Measurements from ENCODE around the gene KIF6.

DNA sequence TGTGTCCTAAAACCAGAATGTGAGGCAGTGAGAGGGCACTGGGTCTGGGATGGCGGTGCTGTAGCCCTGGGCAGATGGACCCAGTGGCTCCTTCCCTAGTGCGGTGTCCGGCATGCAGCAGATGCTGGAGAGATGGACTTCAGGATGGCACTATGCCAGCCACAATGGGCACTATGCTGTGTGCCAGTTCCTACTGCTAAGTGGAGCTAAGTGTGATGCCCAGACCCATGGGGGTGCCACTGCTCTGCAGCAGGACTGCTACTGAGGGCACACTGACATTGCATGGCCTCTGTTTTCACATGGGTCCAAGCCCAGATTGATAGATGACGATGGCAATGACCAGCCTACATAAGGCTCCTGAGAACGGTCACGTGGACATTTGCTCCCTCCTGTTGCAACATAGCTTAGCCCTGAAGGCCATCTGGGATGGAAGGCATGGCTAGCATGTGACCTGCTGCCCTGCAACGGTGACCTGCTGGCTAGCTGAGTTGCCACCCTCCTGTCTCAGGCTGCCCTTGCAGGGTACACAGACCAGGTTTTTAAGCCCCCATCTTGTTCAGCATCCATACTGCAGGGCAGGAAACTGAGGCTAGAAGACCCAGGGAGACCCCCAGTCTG lies 371.4 kb downstream of the KIF6 start:
- TF ChIP-seq, protein P1, sequence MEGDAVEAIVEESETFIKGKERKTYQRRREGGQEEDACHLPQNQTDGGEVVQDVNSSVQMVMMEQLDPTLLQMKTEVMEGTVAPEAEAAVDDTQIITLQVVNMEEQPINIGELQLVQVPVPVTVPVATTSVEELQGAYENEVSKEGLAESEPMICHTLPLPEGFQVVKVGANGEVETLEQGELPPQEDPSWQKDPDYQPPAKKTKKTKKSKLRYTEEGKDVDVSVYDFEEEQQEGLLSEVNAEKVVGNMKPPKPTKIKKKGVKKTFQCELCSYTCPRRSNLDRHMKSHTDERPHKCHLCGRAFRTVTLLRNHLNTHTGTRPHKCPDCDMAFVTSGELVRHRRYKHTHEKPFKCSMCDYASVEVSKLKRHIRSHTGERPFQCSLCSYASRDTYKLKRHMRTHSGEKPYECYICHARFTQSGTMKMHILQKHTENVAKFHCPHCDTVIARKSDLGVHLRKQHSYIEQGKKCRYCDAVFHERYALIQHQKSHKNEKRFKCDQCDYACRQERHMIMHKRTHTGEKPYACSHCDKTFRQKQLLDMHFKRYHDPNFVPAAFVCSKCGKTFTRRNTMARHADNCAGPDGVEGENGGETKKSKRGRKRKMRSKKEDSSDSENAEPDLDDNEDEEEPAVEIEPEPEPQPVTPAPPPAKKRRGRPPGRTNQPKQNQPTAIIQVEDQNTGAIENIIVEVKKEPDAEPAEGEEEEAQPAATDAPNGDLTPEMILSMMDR (IDR thresholded peaks at IDR 0.05): no peak
- TF ChIP-seq POLR2AphosphoS5 (IDR thresholded peaks at IDR 0.05; ENCODE audit: insufficient read depth in 1 of 2, low read depth in 1 of 2): no peak
- no peak for TF ChIP-seq POLR2A (IDR thresholded peaks at IDR 0.05)
